ENCODE results near the gene TMEM232.

DNA sequence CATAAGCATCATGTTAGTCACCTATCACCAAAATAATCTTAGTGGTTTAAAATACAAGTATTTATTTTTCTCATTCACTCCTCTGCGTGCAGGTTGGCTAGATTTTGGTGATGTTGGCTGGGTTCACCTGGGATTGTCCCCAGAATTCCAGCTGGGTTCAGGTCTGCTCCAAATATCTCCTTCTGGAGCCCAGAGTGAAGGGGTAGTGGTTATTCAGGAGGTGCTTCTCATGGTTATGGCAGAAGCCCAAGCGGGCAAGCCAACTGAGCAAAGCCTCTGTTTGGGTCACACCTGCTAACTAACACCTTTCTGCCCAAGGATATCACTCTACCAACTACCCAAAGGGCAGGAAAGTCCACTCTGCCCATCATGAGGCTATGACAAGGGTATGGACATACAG, 7.6 kb upstream of the TMEM232 start:
- no peak for TF ChIP-seq POLR2A (IDR thresholded peaks at IDR 0.05; ENCODE audit: low read length)
- no peak for TF ChIP-seq GATA1 (IDR thresholded peaks at IDR 0.05; ENCODE audit: low read depth, low read length)

Data from erythroblast (primary cell).